Right lung (tissue), 5 donors: ENCODE measurements around the gene NOVA2. TPM values are rescaled to one million over a fixed set of nuclear protein-coding genes. Genes with fewer than 3 reads are reported as not detected.

Source experiments
- DNase-seq, 2 donors: peaks; one replicate each; pipeline ENCODE4 v3.0.0-alpha.2; 2013
- polyA plus RNA-seq, 5 donors: library from polyadenylated mRNA; unstranded; fragments of 120-200 nt; gene quantifications; one replicate each; pipeline versions ENCODE4 v1.2.1 to v1.2.3, GENCODE V29; 2013; ENCODE audit warnings: inconsistent platforms in 1 of 5, low replicate concordance in 1 of 5; ENCODE audit not compliant: insufficient read length in 5 of 5, insufficient read depth in 1 of 5

NOVA2 gene
- polyA plus RNA-seq, 5 donors, result 7.4 to 11.1 (median 9.6) TPM

DNA sequence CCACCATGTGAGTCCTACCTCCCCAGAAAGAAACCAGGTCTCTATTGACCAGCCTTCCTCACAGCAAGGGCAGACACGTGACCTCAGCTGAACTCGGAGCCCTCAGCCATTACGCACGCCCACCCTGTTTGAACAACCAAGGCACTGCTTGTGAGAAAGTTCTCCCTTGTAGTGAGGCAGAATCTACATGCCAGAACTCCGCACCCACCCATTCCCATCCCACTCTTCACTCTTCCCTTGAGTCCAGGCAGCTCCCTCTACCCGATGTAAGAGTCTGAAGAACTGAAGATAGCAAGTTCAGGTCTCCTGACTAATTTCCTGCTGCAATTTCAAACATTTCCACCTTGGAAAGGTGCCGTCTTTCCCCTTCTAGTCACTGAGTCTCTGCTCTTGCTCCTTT is 6.4 kb downstream of the NOVA2 start:
- no peak for DNase-seq

DNA sequence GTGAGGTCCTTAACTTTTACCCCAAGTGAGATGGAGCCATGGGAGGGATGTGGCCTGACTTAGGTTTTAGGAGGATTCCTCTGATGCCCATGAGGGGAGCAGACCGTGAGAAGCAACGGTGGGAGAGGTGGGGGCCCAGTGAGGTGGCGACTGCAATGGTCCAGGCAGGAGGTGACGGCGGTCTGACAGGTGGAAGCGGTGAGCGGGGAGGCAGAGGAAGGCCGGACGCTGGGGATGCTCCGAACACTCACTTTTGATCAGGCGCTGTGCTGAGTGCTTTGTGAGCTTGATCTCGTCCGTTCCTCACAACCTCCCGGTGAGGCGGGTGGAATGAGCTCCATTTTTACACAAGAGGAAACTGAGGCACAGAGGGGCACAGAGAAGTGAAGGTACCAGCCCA is 11.6 kb downstream of the NOVA2 start:
- DNase-seq, result no peak

DNA sequence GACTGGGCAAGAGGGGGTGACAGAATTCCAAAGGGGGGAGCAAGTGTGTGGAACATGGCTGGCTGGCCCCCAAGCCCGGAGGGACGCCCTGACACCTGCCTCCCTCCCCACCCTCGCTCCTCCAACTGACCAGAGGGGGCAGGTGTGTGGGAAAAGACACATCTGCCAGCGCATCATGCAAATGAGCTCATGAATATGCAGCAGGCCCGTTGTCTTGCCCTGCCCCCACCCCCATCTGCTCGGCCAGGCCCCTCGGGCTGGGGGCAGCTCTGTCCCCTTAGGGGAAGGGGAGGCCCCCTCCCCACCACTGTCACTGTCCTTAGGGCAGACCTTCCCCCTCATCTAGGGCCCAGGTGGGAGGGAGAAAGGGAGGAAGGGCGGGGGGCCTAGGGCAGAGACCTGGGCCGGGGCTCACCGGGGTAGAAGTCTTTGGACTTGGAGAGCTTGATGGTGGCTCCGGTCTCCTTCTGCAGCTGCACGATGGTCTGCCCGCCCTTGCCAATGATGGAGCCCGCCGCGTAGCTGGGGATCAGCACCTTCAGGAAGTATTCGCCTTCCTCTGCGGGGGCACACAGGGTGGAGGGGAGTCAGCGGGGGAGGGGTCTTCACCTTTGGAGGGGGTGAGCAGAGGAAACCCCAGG is 12.9 kb downstream of the NOVA2 start:
- no peak for DNase-seq

DNA sequence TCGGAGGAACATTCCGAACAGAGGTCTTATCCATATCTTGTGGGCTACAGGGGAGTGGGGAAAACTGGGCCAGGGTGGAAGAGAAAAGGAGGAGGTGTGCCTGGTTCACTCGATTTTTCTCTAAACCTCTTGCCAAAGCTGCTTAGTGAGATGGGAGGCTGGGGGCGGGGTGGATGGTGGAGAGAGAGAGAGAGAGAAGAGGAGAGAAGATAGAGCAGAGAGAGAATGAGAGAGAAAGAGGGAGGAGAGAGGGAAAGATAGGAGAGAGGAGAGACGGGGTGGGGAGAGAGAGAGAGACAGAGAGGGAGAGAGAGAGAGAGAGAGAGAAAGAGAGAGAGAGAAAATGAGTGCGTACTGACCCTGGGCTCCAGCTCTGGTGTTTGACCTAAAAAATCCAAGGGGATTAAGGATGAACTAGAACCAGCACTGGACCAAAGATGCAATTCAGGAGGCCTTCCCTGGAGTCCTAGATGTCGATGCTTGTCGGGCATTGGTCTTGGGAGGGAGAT is 14.1 kb downstream of the NOVA2 start:
- no peak for DNase-seq

DNA sequence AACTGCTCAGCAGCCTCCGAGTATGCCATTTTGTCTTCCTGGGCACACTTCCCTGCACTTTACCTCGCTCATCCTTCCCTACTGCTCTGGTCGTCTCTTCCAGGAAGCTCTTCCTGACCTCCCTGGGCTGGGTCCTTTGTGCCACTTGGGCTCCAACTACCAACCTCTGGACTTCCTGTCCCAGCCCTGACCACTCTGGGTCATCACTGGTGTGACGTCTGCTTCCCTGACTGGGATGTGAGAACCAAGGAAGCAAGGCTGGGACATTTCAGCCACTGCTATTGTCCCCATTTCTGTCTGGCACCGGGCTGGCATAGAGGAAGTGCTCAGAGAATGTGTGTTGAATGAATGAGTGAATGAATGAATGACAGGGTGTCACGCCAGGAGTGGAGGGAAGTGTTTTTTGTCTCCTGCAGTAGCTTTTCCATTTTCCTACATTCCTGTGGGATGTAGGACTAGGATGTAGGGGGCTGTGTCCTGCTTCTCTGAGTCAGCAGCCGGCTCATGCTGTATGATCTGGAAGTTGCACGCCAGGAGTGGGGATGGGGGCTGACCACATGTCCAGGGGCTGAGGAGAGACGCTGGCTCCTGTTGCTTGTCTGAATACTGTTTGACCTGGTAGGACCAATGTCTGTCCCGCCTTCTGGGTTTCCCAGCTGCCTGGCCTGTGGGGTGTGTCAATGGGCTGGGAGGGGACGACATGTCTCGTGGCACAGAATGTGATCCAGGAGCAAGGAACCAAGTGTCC is 14.7 kb downstream of the NOVA2 start:
- no peak for DNase-seq

DNA sequence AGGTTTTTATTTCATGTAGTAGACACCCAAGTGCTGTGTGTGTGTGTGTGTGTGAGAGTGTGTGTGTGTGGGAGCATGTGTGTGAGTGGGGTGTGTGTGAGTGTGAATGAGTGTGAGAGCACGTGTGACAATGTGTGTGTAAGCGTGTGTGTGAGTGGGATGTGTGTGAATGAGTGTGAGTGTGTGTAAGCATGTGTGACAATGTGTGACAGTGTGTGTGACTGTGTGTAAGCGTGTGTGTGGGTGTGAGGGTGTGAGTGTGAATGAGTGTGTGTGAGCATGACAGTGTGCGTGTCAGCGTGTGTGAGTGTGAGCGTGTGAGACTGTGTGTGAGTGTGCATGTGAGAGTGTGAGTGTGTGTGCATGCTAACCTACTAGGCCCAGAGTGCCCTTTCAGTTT is 15.3 kb downstream of the NOVA2 start:
- no peak for DNase-seq

DNA sequence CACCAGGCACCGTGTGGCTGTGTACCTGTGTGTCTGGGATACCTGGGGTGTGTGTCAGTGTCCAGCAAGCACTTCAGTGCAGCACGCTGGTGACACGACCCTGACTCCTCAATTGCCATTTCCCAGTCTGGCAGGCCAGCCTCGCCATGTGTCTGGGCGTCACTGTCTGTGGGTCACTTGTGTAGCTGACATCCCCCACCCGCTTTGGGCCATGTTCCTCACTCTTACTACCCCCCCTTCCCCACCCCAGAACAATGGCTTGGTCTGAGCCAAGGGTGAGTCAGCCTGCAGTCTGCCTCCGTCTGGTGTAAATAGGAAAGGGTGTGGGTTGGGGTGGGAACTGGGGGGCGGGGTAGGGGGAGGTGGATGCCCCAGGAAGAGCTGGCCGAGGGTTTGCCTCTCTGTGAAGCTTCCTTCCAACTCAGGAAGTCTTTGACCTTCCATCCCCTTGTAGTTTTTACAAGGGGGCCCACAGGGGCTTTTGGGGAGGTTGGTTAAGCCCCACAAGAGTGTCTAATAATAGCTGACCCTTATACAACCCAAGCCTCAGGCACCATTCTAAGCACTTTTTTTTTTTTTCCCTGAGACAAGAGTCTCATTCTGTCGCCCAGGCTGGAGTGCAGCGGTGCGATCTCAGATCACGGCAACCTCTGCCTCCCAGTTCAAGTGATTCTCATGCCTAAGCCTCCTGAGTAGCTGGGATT is 17.6 kb downstream of the NOVA2 start:
- peak; percentile 42 to 47 for DNase-seq

DNA sequence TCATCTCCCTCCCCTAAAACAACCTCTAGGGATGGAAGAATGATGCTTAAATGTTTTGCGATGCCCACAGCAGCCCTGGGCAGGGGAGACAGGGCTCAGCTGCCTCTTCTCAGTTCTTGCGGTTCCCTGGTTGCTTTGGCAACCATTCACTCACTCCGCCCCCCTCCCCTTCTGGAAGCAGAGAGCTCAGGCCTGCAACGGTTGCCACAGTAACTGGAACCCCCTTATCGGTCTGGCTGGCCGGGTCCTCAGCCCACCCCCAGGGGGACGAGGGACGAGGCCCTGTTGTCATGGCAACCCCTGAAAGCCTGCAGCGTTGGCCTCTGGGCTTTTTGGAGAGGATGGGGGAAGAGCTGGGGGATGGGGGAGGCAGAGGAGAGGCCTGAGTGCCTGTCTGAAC is 19.5 kb downstream of the NOVA2 start:
- no peak for DNase-seq

DNA sequence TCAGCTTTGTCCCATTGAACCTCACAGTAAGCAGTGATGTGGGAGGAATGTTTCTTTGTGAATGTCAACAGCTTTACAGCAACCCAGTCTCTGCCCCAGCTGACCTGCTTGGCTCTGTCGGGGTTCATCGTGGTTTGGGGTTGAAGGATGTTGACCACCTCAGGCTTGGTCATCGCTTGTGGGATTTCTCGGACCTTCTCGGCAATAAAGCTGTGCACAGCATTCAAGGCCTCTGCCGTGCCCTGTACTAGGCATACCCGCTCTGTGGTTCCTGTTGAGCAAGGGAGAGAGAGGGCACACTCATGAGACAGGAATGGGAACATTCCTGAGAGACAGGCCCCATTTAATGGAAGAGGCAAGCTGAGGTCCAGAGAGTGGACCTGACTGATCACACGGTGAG is 20.0 kb downstream of the NOVA2 start:
- no peak for DNase-seq

DNA sequence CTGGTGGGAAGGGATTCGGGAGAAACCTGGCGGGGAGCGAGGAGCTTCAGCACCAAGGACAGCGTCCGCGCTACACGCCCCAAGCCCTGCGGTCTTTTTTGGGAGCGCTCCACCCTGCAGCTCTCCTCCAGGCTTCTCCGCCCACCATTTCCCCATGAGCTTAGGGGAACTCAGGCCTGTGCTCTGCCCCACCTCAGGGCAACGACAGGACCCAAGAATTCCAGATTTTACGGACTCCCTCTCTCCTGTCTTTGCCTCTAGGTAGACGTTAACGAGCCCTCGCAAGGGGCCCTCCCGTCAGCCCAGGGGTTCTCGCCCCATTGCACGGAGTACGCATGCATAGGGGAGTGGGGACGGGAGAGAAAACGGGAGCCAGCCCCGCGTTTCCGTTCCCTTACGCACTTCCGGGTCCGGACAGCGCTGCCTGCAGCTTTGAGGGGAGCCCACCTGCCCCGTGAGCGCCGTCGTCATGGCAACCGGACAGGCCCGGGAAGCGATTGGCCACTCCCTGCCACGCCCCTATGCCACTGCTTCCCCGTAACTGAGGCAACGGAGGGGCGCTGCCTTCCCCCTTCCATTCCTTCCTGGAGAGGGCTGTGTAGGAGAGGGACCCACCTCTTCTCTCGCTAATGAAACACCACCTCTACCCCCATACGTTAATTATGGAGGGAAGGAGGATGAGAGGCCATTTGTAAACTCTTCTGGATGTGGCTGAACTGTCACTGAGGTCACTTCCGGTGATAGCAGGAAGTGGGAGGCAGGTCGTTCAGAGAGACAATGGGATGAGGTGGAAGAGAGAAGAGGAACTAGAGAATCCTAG is 20.8 kb downstream of the NOVA2 start:
- peak; percentile 43 to 54 for DNase-seq

DNA sequence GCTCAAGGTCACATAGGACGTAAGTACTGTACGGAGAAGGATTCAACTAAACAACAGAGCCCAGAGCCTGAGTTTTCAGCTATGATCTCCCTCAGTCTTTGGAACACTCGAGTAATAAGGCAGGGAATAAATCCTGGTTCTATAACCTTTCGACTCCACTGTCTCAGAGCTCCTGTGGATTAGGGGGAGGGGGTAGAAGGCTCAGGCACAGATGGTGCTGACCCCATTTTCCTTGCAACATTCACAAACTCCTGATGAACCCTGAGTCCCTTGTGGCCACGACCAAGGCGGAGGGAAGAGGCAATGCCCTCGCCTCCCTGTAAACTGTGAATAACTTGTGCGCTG is 21.4 kb downstream of the NOVA2 start:
- no peak for DNase-seq

DNA sequence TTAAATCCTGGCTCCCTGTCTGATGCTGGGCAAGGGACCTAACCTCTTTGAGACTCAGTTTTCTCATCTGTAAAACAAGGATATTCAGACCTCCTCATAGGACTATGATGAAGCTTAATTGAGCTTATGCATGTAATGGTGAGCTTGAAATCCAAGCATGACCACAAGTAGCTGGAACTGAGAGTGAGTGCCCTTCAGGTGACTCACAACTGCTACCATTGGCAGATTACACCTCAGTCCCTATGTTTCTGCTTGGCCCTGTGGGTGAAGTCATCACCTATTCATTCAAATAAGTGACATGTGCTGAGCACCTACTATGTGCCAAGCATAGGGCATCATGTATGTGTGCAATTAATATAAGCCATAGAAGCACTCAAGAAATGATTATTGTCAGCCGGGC is 25.7 kb downstream of the NOVA2 start:
- no peak for DNase-seq

DNA sequence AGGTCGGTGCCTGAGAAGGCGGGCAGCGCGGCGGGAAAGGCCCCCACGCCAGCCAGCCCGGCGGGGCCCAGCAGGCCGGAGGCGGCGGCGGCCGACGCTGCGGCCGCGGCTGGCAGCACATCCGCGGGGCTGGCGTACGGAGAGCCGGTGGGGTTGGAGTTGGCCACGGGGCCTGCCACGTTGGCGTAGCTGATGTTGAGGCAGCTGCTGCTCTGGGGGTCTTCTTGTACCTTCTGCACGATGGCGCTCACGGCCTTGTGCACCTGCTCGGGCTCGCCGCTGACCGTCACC is 33.2 kb downstream of the NOVA2 start:
- no peak for DNase-seq

DNA sequence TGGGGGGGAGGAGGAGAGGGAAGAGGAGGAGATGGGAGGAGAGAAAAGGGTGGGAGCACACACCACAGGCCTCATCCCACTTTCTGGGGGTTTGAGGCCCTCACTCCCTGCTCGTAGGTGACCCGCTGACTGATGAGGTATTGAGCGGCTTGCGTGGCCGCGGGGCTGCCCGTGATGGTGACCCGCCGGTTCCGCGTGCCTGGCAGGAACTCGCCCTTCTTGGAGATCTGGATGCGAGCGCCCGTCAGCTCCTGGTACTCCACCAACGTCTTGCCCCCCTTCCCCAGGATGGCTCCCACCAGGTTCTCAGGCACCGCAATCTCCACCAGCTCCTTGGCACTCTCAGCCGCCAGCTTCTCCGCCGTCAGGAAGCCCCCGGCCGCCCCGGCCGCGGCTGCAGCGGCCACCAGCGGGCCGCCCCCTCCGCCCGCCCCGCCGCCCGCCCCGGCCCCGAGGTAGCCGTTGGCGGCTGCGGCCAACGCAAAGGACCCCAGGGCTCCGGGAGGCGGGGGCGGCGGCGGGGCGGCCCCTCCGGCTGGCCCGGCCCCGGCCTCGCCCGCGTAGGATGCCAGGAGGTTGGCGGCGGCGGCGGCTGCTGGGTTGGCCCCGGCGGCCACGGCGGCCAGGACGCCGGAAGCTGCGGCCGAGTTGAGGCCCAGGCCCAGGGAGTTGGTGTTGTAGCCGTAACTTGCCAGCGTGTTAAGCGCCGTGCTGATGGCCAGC is 33.7 kb downstream of the NOVA2 start:
- DNase-seq, result no peak

DNA sequence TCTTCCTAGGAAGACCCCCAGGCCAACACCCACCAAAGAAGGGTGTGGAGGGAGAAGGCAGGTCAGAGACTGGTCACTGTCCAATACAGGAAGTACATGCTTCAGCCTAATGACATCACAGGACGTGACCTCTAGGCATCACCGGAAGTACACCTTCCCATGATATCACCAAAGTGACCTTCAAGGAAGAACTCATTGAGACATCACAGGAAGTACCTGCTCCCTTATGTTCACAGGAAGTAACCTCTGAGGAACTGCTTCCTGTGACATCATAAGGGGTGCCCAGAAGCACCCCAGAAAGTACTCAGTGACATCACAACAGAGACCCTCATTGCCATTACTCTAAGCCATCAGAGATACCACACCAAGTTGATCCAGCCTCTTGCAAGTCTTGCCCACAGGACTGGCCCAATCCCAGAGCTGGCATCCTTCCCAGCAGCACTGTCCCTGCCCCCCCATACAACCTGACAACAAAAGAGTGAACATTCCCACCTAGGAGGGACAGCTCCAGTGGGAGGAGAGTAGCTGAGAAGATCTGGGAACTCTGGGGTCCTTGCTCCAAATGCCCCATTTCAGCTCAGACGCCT is 34.8 kb downstream of the NOVA2 start:
- DNase-seq, result no peak

DNA sequence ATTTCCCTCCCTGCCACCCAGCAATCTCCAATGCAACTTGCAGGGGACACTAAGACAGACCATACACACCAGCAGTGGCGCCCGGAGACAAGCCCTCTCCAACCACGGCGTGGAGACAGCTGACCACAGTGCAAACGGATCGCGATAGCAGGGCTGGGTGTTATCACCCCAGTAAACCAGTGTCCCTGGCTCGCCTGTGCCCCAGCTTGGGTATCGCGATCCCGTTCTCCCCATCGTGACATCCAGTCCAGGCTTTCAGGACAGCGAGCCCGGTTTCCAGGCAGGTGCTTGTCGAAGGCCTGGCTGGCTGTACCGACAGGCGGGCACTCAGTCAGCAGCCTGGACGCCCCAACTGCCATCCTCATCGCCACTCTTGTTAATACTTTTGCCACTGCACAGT is 38.4 kb downstream of the NOVA2 start:
- no peak for DNase-seq

DNA sequence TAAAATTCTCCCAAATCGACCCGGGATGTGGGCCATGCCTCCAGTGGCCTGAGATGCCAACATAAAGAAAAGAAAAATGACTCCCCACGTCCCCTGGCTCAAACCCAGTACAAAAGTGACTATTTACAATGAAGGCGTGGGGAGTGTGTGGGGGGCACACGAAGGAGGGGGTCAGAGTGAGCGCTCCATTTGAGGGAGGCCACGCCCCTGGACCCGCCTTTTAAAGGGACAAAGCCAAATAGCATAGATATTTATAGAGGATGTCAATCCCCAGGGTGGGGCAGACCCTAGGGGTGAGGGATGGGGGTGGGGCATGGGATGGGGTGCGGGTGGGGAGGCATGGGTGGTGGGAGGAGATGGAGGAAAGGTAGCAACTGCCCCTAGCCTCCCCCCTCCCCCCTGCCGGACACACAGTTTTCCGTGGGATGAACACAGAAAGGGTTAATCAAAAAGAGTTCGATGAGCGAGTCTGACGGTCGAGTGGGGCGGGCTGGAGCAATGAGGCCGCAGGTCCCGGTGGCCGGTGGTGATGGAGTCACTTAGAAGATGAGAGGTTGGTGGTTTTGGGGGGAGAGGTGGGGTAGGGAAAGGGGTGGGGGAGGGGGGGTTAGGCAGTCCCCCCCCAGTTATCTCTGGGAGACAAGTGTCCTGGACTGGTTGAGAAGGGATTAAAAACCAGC is 39.0 kb downstream of the NOVA2 start:
- DNase-seq, result no peak

DNA sequence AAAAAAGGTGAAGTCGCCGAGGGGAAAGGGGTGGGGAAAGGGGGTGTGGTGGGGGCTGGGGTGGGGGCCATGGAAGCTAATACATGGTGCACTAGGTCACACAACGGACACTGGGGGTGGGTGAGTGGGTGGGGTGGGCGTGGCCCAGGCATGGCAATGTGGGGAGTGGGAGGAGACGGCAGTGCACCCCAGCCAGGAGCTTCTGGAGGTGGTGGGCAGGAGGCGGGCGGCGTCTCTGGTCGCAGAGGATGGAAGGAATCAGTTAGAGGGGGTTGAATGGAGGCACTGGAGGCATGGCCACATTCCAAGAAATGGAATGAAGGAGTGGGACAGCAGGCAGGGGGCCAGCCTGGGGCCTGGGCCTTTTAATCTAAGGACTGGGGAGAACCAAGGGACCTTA is 39.9 kb downstream of the NOVA2 start:
- DNase-seq, result no peak

DNA sequence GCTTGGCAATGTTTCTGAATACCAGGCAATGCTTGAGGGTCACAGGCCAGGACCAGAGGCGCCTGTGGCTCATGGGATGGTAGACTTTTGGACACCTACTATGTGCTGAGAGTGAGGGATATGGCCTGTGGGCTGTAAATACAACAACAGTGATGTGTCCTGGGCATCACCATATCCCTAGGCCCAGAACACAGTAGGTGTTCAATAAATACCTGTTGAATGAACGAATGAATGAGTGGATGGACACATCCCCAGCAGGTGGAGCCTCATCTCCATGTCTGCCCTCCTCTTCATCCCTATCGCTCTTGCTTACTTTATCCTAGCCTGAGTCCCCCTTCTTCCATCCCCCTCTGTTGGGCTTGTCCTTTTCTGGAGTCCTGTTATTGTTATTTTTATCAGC is 42.6 kb downstream of the NOVA2 start:
- DNase-seq, result no peak

DNA sequence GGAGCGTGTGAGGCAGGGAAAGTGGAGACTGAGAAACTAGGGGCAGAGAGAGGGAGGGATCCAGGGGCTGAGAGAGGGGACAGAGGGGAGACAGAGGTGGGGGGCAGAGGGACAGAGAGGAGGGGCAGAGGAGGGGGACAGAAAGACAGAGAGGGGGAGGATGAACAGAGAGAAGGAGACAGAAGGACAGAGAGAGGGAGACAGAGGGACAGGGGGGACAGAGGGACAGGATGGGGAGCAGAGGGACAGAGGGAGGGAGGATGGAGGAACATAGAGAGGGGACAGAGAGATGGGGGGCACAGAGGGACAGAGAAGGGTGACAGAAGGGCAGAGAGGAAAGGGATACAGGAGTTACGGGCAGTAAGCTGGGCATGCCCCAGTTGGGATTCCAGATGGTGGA is 44.4 kb downstream of the NOVA2 start:
- no peak for DNase-seq
